Measurements from ENCODE around the gene CERS2.
"Not testable (repeated sequence)": the region's sequence is repeated elsewhere in the genome, so short reads cannot be mapped to it uniquely, and the experiment has no call there.

Gene CERS2

DNA sequence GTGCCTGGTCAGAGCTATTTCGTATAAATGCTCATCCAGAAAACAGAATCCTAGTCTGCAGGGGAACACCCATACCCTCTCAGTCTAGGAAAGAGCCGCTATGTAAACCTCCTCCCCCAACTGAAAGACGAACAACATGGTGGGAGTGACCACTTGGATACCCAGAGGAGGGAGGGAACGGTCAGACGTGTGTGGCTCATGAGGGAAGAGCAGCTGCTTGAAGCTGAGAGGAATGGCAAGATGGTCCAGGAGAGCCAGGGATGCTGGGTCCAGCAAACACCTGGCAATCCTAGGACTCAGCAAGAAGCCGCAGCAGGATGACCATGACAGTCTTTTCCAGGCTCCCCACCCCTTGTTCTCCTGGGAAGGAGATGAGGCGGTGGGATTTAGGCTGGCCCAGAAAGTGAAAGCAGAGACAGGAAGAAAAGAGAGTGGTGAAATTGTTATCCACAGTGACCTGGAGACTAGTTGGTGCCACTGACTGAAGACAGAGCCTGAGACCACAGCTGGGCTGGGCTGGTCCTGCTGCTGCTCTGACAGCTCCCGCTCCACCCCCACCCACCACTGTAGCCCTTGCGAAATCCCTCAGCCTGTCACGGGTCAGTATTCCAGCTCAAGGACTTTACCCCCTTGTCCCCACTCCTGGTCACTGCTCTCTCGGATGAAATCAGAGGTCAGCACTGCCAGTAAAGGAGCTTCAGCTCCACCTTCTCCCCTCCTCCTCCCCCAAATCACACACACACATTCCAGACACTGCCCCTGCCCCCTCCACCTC, 3.6 kb downstream of the CERS2 start:
- DNase-seq (ENCODE audit: low read depth) = no peak

DNA sequence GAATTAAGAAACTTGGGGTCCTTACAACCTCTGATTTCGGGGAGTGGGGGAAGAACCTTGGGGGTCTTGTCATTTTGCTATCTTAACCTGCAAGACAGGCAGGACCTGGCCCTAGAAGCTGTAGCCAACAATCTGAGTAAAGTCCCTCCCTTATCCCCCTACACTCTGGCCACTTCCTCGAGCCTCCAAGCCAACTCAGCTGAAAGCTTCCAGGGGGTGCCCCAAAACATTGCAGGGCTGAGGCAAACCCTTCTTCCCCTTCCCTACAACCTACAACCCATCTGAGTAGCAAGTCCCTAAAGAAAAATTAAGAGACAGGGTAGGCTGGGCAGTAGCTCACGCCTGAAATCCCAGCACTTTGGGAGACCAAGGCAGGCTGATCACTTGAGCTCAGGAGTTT, 5.0 kb downstream of the CERS2 start:
- DNase-seq (ENCODE audit: low read depth) = no peak

DNA sequence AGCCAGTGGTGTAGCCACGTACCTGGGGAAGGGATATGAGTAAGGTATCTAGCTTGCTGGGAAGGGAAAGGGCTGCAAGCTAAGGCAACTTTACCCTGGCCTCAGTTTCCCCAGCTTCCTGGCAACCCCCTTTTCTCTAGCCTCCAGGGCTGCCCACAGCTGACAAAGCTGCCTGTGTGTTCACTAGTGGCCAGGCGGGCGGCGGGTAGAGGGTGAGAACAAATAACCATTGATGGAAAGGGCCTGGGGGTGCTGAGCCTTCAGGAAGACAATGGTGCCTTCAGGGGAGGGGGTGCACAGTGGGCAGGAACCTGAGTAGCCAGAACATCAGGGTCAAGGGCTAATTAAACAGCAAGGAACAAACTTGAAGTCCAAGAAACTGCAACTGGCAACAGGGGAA, 6.1 kb downstream of the CERS2 start:
- DNase-seq (ENCODE audit: low read depth) = no peak

DNA sequence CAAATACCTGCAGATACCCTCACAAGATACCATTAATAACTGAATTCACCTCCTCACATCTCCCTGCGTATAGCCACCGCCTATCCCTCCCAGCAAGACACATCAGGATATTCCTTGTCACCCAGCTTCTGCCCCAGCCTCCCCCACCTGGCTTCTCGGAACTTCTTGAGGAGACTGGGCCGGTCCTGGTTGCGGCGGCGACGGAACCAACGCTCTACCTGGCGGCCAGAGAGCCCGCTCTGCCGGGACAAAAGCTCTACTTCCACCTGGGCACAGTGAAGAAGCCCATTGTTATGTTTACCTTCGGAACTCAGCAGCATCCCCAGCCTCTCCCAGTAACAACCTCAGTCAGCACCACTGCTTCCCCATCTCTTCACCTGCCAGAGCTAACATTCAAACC, 6.7 kb downstream of the CERS2 start:
- no peak for DNase-seq (ENCODE audit: low read depth)

DNA sequence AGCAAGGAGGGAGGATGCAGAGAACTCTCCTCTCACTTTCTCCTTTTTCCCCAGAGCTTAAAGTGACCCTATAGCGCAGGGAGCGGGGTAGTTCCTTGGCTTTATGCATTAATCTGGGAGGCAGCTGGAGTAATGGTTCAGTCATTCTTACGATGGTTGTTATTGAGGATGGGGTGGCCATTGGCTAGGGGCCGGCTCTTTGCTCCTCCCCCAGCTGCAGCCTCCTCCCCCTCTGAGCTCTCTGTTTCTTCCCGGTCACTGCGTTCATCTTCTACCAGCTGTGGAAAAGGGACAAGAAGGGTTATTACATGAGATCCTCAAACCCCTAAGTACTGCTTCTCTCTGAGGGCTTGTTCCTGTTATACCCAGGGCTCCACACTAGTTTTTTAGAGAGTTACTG, 8.6 kb downstream of the CERS2 start:
- DNase-seq (ENCODE audit: low read depth) = no peak

DNA sequence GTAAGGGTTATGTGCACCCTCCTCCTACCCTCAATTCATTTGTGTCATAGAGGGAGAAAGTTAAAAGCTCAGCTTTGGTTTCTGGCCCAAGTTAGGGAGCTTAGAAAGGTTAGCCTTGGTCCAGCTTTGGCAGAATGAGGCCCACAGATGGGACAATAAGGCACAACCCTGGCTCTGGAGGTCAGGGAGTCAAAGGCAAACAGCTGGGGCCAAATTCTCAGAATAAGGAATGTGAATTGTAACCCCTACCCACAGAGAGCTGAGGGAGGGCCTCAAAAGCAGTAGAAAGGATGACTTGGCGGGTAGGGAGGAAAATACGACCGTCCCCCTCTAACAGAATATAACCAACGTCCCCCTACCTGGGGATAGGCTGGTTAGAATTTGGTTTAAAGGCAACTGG, 9.0 kb downstream of the CERS2 start:
- no peak for DNase-seq (ENCODE audit: low read depth)

DNA sequence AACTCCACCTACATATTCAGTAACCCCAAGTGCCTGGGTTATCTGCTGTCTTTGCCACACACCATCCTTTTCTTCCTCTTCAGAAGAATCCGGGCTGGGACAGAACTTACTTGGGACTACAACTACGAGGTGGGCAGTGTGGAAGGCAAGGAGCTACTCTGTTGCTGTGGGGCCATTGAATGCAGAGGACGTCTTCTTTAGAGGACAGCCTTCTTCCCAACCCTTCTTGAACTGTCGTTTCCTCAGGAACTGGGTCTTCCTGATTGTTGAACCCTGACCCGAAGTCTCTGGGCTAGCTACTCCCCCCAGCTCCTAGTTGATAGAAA, 10.5 kb downstream of the CERS2 start:
- no peak for DNase-seq (ENCODE audit: low read depth)

DNA sequence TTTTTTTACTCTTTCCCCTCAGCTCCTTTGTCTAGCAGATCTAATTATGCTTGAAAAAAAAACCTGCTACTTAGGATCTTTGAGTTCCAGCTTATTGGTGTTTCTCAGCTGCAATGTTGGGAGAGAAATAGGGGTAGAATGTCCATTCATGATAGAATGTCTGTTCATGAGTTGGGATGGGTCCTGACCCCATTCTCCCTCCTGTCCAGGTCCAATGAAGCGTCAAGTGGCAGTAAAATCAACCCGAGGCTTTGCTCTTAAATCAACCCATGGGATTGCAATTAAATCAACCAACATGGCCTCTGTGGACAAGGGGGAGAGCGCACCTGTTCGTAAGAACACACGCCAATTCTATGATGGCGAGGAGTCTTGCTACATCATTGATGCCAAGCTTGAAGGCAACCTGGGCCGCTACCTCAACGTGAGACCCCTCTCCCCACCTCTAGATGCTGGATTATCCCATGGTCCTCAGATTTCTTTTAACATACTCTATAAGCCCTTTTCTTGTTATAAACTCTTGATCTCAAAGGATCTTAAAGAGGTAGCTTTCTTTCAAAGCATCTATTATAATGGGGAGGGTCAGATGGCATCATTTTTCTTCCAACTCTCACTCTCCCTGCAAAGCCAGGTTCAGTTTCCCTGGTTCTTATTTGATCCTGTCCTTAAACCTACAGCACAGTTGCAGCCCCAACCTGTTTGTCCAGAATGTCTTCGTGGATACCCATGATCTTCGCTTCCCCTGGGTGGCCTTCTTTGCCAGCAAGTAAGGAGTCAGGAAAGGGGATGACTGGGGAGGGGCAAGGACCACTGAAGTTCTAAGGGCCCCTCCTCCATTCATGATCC, 11.1 kb downstream of the CERS2 start:
- DNase-seq (ENCODE audit: low read depth) = no peak

DNA sequence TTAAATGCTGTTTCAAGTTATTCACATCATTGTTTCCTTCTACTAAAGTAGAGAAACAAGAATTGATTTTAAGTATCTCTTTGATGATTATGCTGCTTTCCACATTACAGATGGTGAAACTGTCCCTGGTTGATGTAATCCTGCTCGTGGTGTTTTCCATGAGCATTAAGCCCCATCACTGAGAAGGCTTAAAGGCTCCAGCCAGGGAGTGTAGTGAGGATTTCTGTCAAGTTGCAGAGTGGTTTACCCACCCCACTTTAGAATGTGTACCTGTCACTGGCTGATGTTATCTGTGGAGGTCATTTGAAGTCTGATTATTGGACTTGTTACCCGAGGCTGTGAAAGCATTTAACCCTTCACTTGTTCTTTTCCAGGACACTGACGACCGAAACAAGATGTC, 12.9 kb downstream of the CERS2 start:
- no peak for DNase-seq (ENCODE audit: low read depth)

DNA sequence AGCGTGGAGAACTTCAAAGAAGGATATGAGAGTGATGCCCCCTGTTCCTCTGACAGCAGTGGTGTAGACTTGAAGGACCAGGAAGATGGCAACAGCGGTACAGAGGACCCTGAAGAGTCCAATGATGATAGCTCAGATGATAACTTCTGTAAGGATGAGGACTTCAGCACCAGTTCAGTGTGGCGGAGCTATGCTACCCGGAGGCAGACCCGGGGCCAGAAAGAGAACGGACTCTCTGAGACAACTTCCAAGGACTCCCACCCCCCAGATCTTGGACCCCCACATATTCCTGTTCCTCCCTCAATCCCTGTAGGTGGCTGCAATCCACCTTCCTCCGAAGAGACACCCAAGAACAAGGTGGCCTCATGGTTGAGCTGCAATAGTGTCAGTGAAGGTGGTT, 14.0 kb downstream of the CERS2 start:
- DNase-seq (ENCODE audit: low read depth) = no peak

DNA sequence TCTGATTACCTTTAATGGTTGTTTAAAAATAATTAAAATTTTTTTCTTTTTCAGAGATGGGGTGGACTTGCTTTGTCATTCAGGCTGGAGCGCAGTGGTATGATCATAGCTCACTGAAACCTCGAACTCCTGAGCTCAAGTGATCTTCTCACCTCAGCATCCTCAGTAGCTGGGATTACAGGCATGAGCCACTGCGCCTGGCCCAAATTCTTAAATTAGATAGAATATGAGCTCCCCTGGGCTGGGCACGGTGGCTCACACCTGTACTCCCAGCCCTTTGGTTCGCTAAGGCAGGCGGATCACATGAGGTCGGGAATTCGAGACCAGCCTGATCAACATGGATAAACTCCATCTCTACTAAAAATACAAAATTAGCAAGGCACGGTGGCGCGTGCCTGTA, 17.0 kb downstream of the CERS2 start:
- DNase-seq (ENCODE audit: low read depth) = no peak

DNA sequence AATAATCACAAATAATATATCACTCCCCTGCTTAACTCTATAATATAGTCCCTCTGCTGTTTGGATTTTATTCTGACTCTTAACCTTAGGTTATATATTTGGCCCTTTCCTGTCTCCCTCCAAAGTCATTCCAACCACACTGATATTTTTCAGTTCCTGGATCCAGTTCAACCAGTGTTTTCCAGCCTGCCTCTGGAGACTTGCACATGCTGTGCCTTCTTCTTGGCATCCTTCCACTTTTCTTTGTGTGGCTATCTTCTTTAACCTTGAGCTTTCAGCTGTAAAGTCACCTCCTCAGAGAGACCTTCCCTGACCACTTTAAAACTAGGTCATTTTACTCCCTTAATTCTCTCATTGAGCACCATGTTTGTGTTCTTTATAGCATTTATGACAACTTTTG, 19.4 kb downstream of the CERS2 start:
- no peak for DNase-seq (ENCODE audit: low read depth)

DNA sequence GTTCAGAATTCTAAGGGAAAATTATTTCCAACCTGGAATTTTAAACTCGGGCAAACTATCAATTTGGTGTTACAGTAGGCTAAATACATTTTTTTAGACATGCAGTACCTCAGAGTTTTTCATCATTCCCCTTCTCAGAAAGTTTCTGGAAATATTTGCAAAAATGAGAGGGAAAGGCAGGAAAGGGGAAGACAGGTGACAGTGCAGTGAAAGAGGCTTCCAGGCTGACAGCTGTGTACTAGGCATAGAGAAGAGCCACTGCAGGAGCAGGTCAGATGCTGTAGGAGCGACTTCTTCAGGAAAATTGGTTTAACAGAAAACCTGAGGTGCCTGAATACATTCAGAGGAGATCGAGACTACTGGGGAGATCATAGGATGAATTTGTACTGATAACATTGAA, 19.9 kb downstream of the CERS2 start:
- DNase-seq (ENCODE audit: low read depth) = no peak

DNA sequence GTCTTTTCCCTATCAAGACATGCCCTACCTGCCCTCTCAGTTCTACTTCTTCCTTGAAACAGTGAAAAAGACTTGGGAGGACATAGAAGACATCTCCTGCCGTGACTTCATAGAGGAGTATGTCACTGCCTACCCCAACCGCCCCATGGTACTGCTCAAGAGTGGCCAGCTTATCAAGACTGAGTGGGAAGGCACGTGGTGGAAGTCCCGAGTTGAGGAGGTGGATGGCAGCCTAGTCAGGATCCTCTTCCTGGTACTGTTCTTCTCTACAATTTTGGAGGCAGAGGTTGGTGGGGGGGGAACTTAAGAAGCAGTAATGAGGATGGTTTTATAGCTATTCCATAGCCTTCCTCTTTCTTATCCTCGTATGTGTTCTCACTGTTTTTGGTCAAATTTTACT, 29.8 kb downstream of the CERS2 start:
- DNase-seq (ENCODE audit: low read depth) = no peak

DNA sequence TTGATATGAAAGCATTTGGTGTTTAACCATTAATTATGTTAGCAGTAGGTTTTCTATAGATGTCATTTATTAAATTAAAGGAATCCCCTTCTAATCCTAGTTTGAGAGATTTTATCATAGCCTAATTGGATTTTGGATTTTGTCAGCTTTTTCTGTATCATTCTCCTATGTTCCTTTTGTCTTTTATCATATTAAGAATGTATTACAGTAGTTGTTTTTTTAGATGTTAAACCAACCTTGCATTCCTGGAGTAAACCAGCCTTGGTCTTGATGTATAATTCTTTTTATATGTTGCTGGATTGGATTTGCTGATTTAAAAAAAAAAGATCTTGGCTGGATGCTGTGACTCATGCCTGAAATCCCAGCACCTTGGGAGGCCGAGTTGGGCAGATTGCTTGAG, 42.9 kb downstream of the CERS2 start:
- DNase-seq (ENCODE audit: low read depth) = no peak

DNA sequence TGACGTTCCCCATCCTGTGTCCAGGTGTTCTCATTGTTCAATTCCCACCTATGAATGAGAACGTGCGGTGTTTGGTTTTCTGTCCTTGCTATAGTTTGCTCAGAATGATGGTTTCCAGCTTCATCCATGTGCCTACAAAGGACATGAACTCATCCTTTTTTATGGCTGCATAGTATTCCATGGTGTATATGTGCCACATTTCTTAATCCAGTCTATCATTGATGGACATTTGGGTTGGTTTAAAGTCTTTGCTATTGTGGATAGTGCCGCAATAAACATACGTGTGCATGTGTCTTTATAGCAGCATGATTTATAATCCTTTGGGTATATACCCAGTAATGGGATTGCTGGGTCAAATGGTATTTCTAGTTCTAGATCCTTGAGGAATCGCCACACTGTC, 45.9 kb downstream of the CERS2 start:
- not testable (repeated sequence) for DNase-seq (ENCODE audit: low read depth)

DNA sequence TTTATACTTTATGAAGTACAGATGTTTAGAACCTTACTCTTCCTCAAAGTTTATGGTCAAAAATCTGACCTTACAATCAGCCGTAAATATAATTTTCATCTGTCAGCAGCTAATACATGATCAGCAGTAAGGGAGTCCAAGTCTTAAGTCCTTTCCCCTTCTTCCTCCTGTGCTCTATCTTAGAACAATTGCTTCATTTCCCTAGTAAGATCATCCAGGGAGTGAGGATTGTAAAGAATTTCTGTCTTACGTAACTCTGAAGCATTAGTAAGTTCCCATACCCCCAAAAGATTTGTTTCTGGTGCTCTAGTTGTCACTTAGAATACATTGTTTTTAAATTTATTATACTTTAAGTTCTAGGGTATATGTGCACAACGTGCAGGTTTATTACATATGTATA, 46.3 kb downstream of the CERS2 start:
- no peak for DNase-seq (ENCODE audit: low read depth)

DNA sequence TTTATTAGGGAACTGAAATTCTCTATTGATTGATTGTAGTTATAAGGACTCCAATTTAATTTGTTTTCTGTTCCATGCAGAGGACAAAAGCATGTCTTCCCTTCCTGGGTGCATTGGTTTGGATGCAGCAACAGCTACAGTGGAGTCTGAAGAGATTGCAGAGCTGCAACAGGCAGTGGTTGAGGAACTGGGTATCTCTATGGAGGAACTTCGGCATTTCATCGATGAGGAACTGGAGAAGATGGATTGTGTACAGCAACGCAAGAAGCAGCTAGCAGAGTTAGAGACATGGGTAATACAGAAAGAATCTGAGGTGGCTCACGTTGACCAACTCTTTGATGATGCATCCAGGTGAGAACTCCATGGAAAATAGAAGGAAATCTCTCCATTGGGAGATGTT, 47.0 kb downstream of the CERS2 start:
- DNase-seq (ENCODE audit: low read depth) = no peak

DNA sequence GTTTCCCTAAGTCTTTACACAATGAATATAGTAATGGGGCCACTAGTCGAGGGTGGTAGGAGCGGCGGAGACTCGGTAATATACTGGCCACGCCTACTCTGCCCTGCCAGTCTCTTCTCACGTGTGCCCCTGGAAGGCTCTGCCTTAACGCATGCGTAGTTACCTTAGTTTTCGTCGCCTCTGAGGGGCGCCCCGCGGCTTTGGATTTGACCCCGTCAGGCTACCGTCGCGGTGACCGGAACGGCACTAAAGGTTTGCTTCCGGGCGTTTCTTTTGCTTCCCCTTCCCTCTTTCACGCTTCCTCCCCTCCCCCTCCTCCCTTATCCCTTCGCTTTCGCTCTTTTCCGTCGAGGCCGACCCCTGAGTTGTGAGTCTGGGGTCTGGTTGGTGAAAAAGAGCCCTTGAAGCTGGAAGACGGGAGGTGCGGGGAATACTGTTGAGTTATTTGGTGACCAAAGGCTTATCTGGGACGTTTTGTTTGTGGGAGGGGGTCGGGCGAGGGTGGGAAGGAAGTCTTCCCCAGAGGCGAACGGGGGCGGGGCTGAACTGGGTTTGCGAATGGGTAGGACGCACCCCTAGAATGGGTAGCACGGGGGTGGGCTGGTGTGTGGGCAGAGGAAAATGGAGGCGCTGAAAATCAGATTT, 48.4 kb downstream of the CERS2 start, which contains the start of gene SETDB1:
TSS of gene SETDB1 (plus strand) at position 267 of the 645 bp plus-strand sequence. CDS start 1,352 bp downstream, outside the sequence.
- DNase-seq (ENCODE audit: low read depth) = peak; percentile 80

DNA sequence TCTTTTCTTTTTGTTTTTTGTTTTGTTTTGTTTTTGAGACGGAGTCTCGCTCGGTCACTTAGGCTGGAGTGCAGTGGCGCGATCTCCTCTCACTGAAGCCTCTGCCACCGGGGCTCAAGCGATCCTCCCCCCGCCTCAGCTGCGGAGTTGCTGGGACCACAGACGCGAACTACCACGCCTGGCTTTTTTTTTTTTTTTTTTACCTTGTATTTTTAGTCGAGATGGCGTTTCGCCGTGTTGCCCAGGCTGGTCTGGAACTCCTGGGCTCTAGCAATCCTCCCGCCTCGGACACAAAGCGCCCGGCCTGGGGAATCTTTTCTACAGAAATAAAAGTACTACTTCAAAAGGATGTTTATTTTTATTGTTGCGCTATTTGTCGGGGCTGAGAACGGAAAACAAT, 49.6 kb downstream of the CERS2 start:
- DNase-seq (ENCODE audit: low read depth) = no peak

DNA sequence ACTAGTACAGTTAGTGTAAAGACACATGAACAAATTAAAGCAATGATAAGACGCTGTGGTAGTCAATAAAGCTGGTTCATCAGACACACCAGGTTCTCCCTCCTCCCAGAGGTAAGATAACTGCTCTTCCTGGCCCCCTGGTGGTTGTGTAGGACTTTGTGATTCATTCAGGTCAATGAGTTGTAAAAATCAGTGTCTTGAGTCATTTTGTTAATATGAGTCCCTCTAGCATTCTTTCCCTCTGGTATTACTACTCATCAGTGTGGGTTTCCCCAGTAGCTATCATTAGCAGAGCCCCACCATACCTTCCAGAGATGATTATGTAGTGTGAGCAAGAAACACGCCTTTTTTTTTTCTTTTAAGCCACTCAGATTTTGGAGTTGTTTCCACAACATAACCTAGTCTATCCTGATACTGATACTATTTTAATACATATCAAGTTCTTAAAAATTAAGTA, 52.1 kb downstream of the CERS2 start:
- DNase-seq (ENCODE audit: low read depth) = peak; percentile 67

DNA sequence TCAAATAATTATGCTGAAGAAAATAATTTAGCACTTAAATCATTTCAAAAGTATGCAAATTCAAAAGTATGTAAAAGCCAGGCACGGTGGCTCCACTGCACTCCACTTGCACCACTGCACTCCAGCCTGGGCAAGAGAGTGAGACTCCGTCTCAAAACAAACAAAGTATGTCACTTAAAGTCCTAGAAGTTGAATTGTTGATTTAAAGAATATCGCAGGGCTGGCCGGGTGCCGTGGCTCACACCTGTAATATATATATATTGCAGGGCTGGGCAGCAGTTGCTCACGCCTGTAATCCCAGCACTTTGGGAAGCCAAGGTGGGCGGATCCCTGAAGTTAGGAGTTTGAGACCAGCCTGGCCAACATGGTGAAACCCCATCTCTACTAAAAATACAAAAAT, 57.2 kb downstream of the CERS2 start:
- no peak for DNase-seq (ENCODE audit: low read depth)
